Stimulated activated memory B cell treated with anti-CD40 and anti-IgM and Interleukin-4, amounts not matched to agents 10 μg/mL and 1 μg/mL and 100 μg/mL, for 72 hours (primary cell): ENCODE data around the gene TMEM138.
A peak's percentile ranks its signal among the peaks of the same experiment; 100 is the strongest.
"Not testable (repeated sequence)": the region's sequence is repeated elsewhere in the genome, so short reads cannot be mapped to it uniquely, and the experiment has no call there.

ENCODE experiments used
- ATAC-seq: fragments of 150-1000 bp; cut with Tn5 transposase; 2 replicates; pipeline ENCODE4 v1.10.0; 2021
- H3K27ac Mint-ChIP-seq: one replicate; pipeline ENCODE4 v1.8.0; 2022; ENCODE audit warnings: mild to moderate bottlenecking, mixed read lengths
- H3K27me3 Mint-ChIP-seq: one replicate; pipeline ENCODE4 v1.8.0; 2022; ENCODE audit warnings: mixed read lengths
- H3K36me3 Mint-ChIP-seq: one replicate; pipeline ENCODE4 v1.8.0; 2022; ENCODE audit warnings: mixed read lengths
- H3K4me1 Mint-ChIP-seq: one replicate; pipeline ENCODE4 v1.8.0; 2022; ENCODE audit warnings: mixed read lengths
- H3K4me3 Mint-ChIP-seq: one replicate; pipeline ENCODE4 v1.8.0; 2022; ENCODE audit warnings: mild to moderate bottlenecking, moderate library complexity, mixed read lengths
- H3K9me3 Mint-ChIP-seq: one replicate; pipeline ENCODE4 v1.8.0; 2022; ENCODE audit warnings: mixed read lengths

Gene TMEM138

DNA sequence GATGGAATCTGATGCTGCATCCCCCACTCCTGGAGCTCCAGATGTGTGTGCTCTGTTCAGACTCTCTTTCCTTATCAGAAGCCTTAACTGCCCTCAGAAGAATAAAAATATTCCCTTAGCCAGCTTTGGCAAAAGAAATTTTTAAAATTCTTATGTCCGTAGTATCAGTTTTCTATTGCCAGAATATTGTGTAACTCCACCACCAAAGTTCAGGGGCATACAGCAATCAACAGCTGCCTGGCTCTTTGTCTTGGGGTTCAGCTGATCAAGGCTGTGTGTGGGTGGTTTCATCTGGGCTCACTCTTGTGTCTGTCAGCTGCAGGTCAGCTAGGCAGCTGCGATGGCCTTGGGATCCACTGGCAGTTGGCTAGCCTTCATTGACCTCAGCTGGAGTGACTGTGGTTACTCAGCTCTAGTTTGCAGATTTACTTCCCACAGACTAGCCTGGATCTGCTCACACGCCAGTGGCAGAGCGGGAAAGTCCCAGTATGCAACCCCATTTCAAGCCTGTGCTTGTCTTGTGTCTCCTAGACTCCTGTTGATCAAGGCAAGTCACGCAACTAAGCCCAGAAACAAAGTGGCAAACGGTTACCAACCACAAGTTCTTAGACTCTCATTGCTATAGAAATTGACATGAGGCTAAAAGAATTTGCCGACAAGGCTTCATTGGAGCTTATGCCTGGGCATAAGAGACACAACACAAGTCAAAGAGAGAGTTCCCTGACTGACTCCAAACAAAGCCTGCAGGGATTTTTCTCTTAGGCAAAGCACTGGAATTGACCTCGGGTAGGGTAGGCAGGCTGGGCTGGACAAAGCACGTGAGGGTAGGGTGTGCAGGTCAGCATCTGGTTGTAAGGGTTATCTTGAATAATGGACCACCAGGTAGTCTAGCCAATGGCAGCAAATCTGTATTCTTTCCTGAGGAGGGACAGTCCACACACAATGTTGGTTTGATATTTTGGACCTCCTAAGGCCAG lies 7.5 kb downstream of the TMEM138 start:
- Mint-ChIP-seq H3K9me3 (no peaks in the 10 kb centered on the region), H3K27me3 (no peaks in the 10 kb centered on the region), H3K27ac (peak overlapping the region; percentile 47), H3K4me3 (no peak overlapping the region), H3K36me3 (peaks cover 47% of the 10 kb centered on the region), H3K4me1 (peaks cover 15% of the 10 kb centered on the region)
- ATAC-seq = no peak

DNA sequence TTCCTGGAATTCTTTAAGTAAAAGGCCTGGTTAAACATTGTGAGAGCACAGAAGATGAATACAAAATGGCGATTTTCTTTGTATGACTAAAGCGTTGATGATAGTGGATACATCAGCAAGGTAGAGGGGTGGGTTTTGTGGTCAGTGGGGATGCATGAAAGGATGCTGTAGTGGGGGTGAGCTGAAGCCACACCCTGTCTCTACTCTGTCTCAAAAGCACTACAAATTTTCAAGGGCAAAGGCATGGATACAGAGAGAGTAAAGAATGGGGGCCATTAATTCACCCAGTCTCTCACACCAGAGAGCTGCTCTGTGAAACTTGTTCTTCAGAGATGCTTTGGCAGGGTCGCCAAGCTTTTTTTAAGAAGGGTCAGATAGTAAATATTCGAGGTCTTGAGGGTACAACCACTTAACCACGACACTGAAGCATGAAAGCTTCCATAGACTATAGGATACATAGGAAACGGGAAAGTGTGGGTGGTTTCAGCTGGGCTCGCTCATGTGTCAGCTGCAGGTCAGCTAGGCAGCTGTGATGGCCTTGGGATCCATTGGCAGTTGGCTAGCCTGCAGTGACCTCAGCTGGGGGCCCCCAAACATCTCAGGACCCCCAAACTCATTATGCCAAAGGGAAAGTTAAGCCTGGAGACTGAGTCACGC lies 8.3 kb downstream of the TMEM138 start:
- no peaks in the 10 kb centered on the region for H3K9me3 Mint-ChIP-seq
- peak; percentile 20 for ATAC-seq
- peaks cover 15% of the 10 kb centered on the region for H3K4me1 Mint-ChIP-seq
- H3K27me3 Mint-ChIP-seq = no peaks in the 10 kb centered on the region
- H3K27ac Mint-ChIP-seq = peak overlapping the region; percentile 47
- no peak overlapping the region for H3K4me3 Mint-ChIP-seq
- peaks cover 52% of the 10 kb centered on the region for H3K36me3 Mint-ChIP-seq

DNA sequence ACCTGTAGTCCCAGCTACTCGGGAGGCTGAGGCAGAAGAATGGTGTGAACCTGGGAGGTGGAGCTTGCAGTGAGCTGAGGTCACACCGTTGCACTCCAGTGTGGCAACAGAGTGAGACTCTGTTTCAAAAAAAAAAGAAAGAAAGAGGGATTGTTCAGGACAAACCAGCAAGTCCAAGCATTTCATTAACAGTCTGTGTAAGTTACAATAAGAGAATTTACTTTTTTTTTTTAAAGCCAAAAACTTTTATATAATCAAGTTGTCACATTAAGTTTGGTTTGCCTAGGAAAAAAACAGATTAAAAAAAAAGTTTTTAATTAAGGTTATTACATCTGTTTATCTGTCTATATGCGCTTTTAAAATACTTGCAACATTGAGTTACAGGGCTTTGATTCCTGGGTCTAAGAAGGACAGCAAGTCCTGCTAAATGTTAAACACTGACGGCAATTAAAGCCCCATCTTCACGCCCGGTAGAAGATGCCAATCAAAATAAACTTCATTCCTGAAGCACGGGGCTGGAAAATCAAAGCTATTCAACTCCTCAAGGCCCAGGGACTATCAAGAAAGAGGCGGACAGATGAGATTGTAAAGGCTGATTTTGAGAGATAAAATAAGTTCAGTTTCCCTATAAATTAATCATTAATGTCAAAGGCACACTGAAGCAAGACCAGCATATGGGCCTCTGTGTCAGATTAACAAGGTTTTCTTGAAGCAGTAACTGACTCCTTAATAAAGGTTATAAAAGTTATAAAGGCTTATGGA lies 10.7 kb downstream of the TMEM138 start:
- Mint-ChIP-seq H3K9me3 (no peaks in the 10 kb centered on the region), H3K27ac (no peak overlapping the region), H3K27me3 (no peaks in the 10 kb centered on the region), H3K36me3 (peaks cover 53% of the 10 kb centered on the region), H3K4me3 (no peak overlapping the region), H3K4me1 (peaks cover 15% of the 10 kb centered on the region)
- ATAC-seq = no peak

DNA sequence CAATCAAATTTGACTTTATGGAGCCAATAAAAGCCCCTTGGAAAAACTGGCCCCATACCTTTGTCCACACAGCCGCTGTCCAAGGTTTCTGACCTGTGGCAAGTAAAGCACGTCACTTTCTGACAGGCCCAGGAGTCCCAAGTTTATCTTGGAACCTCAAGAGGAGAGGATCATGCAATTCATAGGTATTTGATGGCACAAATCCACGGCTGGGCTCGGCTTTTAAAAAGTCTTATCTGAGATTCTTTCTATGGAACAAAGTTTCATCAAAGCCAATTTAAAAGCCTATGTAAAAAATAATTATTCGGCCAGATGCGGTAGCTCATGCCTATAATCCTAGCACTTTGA lies 13.6 kb downstream of the TMEM138 start:
- Mint-ChIP-seq H3K36me3 (peaks cover 31% of the 10 kb centered on the region), H3K4me3 (no peak overlapping the region)
- ATAC-seq = no peak

DNA sequence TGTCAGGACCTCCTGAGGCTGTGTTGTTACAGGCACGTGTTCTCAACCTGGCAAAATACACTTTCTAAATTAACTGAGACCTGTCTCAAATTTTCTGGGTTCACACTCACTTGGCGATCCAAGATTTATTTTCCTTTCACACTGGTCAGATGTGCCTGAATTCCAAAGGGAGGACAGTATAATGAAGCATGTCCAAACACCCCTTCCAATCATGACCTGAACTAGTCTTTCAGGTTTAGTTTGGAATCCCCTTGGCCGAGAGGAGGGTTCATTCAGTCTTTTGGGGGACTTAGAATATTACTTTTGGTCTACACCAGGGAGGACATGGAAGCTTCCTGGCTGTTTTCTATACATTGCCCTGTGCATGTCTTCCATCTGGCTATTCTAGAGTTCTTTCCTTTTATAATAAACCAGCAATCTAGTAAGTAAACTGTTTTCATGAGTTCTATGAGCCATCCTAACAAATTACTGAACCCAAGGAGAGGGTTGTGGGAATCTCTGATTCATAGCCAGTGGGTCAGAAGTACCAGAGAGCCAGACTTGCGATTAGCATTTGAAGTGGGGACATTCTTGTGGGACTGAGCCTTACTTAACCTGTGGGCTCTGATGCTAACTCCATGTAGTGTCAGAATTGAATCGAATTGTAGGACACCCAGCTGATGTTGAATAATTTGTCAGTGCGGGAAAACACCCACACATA lies 15.4 kb downstream of the TMEM138 start:
- H3K9me3 Mint-ChIP-seq = no peaks in the 10 kb centered on the region
- H3K27ac Mint-ChIP-seq = no peak overlapping the region
- ATAC-seq = no peak
- no peak overlapping the region for H3K4me3 Mint-ChIP-seq
- peaks cover 9% of the 10 kb centered on the region for H3K4me1 Mint-ChIP-seq
- peaks cover 21% of the 10 kb centered on the region for H3K36me3 Mint-ChIP-seq
- H3K27me3 Mint-ChIP-seq = no peaks in the 10 kb centered on the region

More for the DNA sequence above, 13.6 kb downstream of the TMEM138 start:
- Mint-ChIP-seq H3K9me3 (no peaks in the 10 kb centered on the region), H3K27me3 (no peaks in the 10 kb centered on the region), H3K27ac (no peak overlapping the region), H3K4me1 (peaks cover under 1% of the 10 kb centered on the region)

DNA sequence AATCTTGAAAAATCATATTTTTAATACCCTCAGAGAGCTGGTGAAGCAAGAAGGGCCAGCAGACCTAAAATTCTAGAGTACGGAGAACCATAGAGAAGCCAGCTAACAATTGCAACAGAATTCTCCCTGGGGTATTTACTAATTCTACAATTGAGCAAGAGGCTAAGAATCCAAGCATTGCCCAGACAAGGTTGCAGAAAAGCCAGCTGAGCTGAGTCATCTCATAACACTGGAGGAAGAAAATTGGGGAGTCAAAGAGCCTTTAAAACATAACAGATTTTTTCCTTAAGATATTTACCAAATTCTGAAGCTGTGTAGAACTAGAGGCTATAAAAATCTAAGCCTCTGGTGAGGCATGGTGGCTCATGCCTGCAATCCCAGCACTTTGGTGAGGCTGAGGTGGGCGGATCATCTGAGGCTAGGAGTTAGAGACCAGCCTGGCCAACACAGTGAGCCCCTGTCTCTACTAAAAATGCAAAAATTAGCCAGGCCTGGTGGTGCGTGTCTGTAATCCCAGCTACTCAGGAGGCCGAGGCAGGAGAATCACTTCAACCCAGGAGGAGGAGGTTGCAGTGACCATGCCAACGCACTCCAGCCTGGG lies 16.6 kb downstream of the TMEM138 start:
- no peak overlapping the region for H3K27ac Mint-ChIP-seq
- no peak for ATAC-seq

DNA sequence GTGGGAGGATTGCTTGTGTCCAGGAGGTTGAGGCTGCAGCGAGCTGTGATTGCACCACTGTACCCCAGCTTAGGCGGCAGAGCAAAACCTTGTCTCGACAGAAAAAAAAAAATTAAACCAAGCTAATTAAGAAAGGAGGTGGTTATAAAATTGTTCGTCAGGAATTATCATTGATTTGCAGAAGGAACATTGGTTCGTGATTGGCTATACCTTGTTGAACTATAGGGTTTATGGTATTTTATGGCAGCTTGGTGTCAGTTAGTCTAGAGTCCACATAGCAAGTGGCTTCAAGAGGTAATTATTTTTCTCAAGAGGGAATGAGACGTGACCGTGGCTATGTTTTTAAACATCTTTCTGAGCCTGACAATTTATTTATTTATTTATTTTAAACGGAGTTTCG lies 18.7 kb downstream of the TMEM138 start:
- no peak for ATAC-seq
- Mint-ChIP-seq H3K9me3 (no peaks in the 10 kb centered on the region), H3K4me1 (peaks cover 20% of the 10 kb centered on the region), H3K36me3 (peaks cover 17% of the 10 kb centered on the region), H3K27me3 (no peaks in the 10 kb centered on the region), H3K4me3 (no peak overlapping the region), H3K27ac (no peak overlapping the region)

More for the DNA sequence above, 16.6 kb downstream of the TMEM138 start:
- H3K4me3 Mint-ChIP-seq = no peak overlapping the region
- no peaks in the 10 kb centered on the region for H3K27me3 Mint-ChIP-seq
- H3K36me3 Mint-ChIP-seq = peaks cover 21% of the 10 kb centered on the region
- H3K9me3 Mint-ChIP-seq = no peaks in the 10 kb centered on the region
- peaks cover 9% of the 10 kb centered on the region for H3K4me1 Mint-ChIP-seq

DNA sequence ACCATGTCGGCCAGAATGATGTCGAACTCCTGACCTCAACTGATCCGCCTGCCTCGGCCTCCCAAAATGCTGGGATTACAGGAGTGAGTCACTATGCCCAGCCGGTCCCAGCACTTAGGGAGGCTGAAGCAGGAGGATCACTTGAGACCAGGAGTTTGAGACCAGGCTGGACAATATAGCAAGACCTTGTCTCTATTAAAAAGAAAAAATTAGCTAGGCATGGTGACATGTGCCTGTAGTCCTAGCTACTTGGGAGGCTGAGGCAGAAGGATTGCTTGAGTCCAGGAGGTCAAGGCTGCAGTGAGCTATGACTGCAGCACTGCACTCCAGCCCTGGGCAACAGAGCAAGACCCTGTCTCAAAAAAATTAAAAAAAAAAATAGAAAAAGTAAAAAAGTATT lies 21.7 kb downstream of the TMEM138 start:
- H3K9me3 Mint-ChIP-seq, H3K36me3 Mint-ChIP-seq, H3K4me3 Mint-ChIP-seq, H3K27me3 Mint-ChIP-seq, ATAC-seq, H3K27ac Mint-ChIP-seq: not testable (repeated sequence)
- peaks cover 20% of the 10 kb centered on the region for H3K4me1 Mint-ChIP-seq

DNA sequence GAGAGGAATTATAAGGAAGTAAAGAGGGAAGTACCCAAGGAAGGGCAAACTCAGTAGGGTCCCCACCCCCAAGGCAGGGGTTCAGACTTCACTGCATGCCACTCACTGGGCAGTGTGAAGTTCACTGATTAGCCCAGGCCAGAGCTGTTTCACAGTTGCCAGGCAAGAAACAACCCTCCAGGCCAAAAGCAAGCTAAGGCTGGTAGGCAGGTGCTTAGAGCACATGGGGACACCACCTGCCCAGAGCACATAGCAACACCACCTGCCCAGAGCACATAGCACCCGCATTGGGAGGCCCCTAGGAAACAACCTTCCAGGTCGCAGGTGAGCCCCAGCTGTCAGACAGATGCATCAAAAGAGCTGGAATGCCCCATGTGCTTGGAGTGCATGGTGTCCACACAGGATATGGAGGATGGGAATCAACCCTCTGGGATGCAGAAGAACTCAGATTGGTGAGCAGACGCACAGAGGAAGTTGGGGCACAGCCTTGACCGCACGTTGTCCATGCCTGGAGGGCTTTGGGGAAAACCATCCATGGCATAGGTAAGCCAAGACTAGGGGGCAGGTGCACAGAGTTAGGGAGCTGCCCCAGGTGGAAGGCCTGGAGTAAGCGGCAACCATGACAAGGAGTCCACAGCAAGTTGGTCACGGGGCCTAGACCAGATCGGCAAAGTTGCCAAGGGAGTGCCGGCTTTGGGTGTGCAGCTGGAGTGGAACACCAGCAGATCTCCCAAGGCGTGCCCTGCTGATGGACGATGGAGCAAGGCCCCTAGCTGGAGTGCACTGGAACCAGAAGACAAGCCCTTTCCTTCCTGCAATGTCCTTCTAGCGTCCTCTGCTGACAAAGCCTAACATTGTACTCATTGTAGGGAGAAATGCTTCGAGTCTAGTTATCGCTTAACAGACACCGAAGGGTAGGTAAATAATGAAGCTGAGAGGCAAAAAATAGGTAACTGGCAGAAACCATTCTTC lies 22.4 kb downstream of the TMEM138 start:
- no peaks in the 10 kb centered on the region for H3K9me3 Mint-ChIP-seq
- peaks cover 5% of the 10 kb centered on the region for H3K36me3 Mint-ChIP-seq
- no peaks in the 10 kb centered on the region for H3K27me3 Mint-ChIP-seq
- H3K4me3 Mint-ChIP-seq = no peak overlapping the region
- no peak for ATAC-seq
- peaks cover 20% of the 10 kb centered on the region for H3K4me1 Mint-ChIP-seq
- H3K27ac Mint-ChIP-seq = no peak overlapping the region

DNA sequence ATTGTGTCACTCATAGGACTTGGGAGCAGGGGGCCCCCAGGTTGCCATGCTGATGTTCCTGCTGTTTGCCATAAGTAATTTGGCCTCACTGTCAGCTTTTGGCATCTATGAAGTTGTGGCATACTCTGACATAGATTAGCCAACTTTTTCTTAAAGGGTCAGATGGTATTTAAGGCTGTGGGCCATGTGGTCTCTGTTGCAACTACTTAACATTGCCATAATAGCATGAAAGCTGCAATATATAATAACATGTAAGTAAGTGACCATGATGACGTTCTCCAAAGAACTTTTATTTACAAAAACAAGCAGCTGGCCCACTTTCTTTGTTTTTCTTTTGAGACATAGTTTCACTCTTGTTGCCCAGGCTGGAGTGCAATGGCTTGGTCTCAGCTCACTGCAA lies 28.0 kb downstream of the TMEM138 start:
- ATAC-seq = no peak
- Mint-ChIP-seq H3K9me3 (no peaks in the 10 kb centered on the region), H3K27ac (no peak overlapping the region)

DNA sequence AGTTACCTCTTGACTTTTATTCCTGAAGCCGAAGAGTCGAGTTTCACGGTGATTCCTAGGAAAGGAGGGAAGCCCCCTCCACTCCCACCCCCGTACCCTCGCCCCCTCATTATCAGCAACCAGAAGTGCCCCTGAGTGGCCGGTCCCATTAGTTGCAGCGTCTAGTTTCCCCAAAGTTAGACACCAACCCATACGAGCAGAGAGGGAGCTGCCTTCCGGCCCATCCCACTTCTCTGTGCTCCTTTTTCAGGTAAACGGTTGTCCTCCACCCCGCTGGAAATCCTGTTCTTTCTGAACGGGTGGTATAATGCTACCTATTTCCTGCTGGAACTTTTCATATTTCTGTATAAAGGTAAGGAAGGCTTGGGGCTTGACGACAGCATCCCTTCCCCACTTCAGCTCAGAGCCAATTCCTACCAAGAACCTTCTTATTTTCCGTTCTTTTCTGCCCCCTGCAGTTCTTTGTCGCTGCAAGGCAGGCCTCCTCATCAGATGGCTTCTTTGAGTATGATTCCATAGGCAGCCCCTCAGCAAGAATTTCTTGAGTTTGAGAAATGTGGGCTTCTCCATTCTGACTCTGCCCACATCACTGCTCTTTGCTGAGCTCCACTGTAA lies 30.9 kb downstream of the TMEM138 start:
- Mint-ChIP-seq H3K9me3 (no peaks in the 10 kb centered on the region), H3K4me3 (peak overlapping the region; percentile 97)
- peak; percentile 35 for ATAC-seq

More for the DNA sequence above, 28.0 kb downstream of the TMEM138 start:
- Mint-ChIP-seq H3K36me3 (peaks cover 6% of the 10 kb centered on the region), H3K4me1 (peaks cover 31% of the 10 kb centered on the region), H3K27me3 (no peaks in the 10 kb centered on the region), H3K4me3 (no peak overlapping the region)

DNA sequence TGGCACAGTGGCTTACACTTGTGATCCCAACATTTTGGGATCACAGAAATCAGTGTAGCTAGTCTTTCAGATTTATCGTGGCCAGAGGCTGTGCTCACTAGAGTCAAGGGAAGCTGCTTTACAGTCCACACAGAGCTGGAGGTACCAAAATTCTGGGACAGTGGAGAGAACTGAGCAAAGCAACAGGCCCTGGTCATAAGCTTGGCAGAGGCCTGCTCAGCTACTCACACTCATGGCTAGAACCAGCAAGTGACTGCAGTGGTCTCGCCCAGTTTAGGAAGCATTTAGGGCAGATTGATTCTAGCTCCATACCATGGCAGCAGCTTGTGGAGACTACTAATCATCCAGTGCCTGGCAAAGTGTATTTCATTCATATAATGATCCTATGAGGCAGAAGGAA lies 39.0 kb downstream of the TMEM138 start:
- Mint-ChIP-seq H3K4me3 (no peak overlapping the region), H3K36me3 (peaks cover 56% of the 10 kb centered on the region), H3K27me3 (no peaks in the 10 kb centered on the region), H3K4me1 (no peaks in the 10 kb centered on the region), H3K27ac (peak overlapping the region; percentile 33), H3K9me3 (no peaks in the 10 kb centered on the region)
- no peak for ATAC-seq

More for the DNA sequence above, 30.9 kb downstream of the TMEM138 start:
- H3K36me3 Mint-ChIP-seq = peaks cover 21% of the 10 kb centered on the region
- peak overlapping the region; percentile 99 for H3K27ac Mint-ChIP-seq
- H3K27me3 Mint-ChIP-seq = no peaks in the 10 kb centered on the region
- peaks cover 24% of the 10 kb centered on the region for H3K4me1 Mint-ChIP-seq

DNA sequence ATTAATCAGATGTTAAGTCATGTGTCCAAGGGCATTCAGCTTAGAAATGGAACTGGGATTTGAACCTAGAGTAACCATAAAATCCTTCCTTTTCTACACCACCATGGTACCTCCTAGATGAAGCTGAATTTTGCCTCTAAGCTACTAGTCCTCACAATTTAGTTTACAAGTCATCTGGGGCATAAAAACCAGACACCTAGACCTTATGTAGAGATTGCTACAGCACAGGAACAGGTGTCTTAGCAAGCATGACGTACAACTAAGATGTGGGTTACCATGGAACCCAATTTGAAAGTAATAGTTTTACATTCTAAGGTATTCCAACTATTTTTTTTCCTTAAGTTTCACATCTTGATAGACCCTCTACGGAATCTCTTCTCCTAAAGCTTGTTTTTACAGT lies 39.4 kb downstream of the TMEM138 start:
- Mint-ChIP-seq H3K27ac (no peak overlapping the region), H3K4me3 (no peak overlapping the region), H3K27me3 (no peaks in the 10 kb centered on the region), H3K9me3 (no peaks in the 10 kb centered on the region), H3K4me1 (no peaks in the 10 kb centered on the region), H3K36me3 (peaks cover 55% of the 10 kb centered on the region)
- no peak for ATAC-seq
